Kidney (tissue), 14 donors: ENCODE data around the gene TTC31. TPM values are rescaled to one million over a fixed set of nuclear protein-coding genes. Genes with fewer than 3 reads are reported as not detected.

Experiments
- DNase-seq, 5 donors: peaks; one replicate each; pipeline ENCODE4 v3.0.0-alpha.2; 2013 to 2020
- FAIRE-seq: peaks from 2 replicates; lab custom pipeline; 2012; peaks lifted over from hg19 to GRCh38; lab: Jason Lieb, UNC
- H3K27ac ChIP-seq, 2 donors: one replicate each; pipeline ENCODE4 v1.7.0; 2013; ENCODE audit warnings: low read depth in 2 of 2, low read length in 2 of 2, inconsistent platforms in 1 of 2
- H3K27me3 ChIP-seq: one replicate; pipeline ENCODE4 v1.7.1; 2013; ENCODE audit warnings: low read length, inconsistent platforms; ENCODE audit not compliant: control insufficient read depth, insufficient read depth
- H3K36me3 ChIP-seq, 3 donors: one replicate each; pipeline versions ENCODE4 v1.7.0 to v1.7.1; 2013; ENCODE audit warnings: low read length in 3 of 3, control low read depth in 1 of 3, inconsistent platforms in 1 of 3; ENCODE audit not compliant: insufficient read depth in 3 of 3, control insufficient read depth in 2 of 3
- H3K4me1 ChIP-seq, 3 donors: one replicate each; pipeline versions ENCODE4 v1.7.0 to v1.7.1; 2013; ENCODE audit warnings: low read length in 3 of 3, inconsistent platforms in 1 of 3, low read depth in 1 of 3; ENCODE audit not compliant: control insufficient read depth in 2 of 3, insufficient read depth in 2 of 3
- H3K4me3 ChIP-seq, 3 donors: one replicate each; pipeline versions ENCODE4 v1.7.0 to v1.8.1; 2013; ENCODE audit warnings: low read length in 3 of 3, control low read depth in 1 of 3, inconsistent platforms in 1 of 3
- H3K9ac ChIP-seq, 3 donors: one replicate each; pipeline versions ENCODE4 v1.7.0 to v1.7.1; 2013; ENCODE audit warnings: low read length in 3 of 3, control low read depth in 1 of 3, inconsistent platforms in 1 of 3
- H3K9me3 ChIP-seq, 3 donors: one replicate each; pipeline versions ENCODE4 v1.7.0 to v1.7.1; 2013; ENCODE audit warnings: low read length in 3 of 3, control low read depth in 1 of 3, inconsistent platforms in 1 of 3; ENCODE audit not compliant: control insufficient read depth in 2 of 3, insufficient read depth in 1 of 3
- CTCF ChIP-seq: IDR thresholded peaks from 3 replicates; pipeline ENCODE4 v1.5.1; 2012; ENCODE audit warnings: mild to moderate bottlenecking, moderate library complexity, borderline replicate concordance; ENCODE audit not compliant: insufficient read depth; ENCODE audit errors: extremely low read depth
- intact Hi-C: fragments of 100-400 bp; cut with DNase I; formaldehyde crosslinking; loops from one replicate; pipeline ENCODE4 v1.11.1; 2022
- polyA plus RNA-seq: library from polyadenylated mRNA; stranded (reverse); fragments of 350-450 nt; fragmentation: Illumina TruSeq; extraction: RNeasy Lipid Tissue Mini Kit (QIAGEN cat#74804); gene quantifications from one replicate; pipeline ENCODE4 v1.2.3, GENCODE V29; 2014; ENCODE audit warnings: low read depth, low replicate concordance; ENCODE audit not compliant: insufficient read depth
- total RNA-seq: library from RNA; stranded (reverse); fragmentation: NEBNext Ultra II Directional; extraction: Animal tissue kit (Norgen Biotek cat#: 25700); gene quantifications from one replicate; pipeline ENCODE4 v1.2.1, GENCODE V29; 2021
- donor health status: control.
- donor health status: control.
- donor health status: control.
- donor health status: control.
- donor health status: control.
- donor health status: DM: yes; HTN: yes; CAD: no.
- donor health status: Normal renal cell carcinoma (clear cell type).

Gene TTC31
- total and polyA plus RNA-seq, 2 donors from 2014 or later: 11.5 to 29.1 TPM

GRCh38 chr2:74454654-74455511 lies 28.0 kb upstream of the TTC31 start, which contains the start of gene INO80B:
Gene INO80B (plus strand): TSS chr2:74455087. CDS start chr2:74455117, 30 bp downstream.
- TF ChIP-seq CTCF: no peak
- DNase-seq (peak; percentile 98 to 99 (median 98)), FAIRE-seq (peak; percentile 93)
- Histone ChIP-seq H3K4me1 (peaks cover 0 to 26% (median 12%) of the 10 kb centered on the region in 3 donors), H3K27me3 (no peaks in the 10 kb centered on the region), H3K9ac (peak within 1 kb of the TSS; percentile 20 to 83 (median 79)), H3K36me3 (no peaks in the 10 kb centered on the region), H3K27ac (peak within 1 kb of the TSS; percentile 32 to 44), H3K4me3 (peak within 1 kb of the TSS; percentile 84 to 91 (median 89)), H3K9me3 (no peaks in the 10 kb centered on the region)
- intact Hi-C loops: no loop called here

- DNase-seq: no peak
- intact Hi-C loops: no loop called here
- FAIRE-seq: no peak
- Histone ChIP-seq H3K4me1 (peaks cover 0 to 26% (median 12%) of the 10 kb centered on the region in 3 donors), H3K4me3 (peak overlapping the region; percentile 56 to 79 (median 59)), H3K9me3 (no peaks in the 10 kb centered on the region), H3K27me3 (no peaks in the 10 kb centered on the region), H3K9ac (peak overlapping the region; percentile 11 to 62 (median 40)), H3K27ac (peak overlapping the region; percentile 96 to 97), H3K36me3 (no peaks in the 10 kb centered on the region)
- TF ChIP-seq CTCF: no peak
These were observed 25.7 kb upstream of the TTC31 start for GRCh38 chr2:74457129-74457548.

DNA sequence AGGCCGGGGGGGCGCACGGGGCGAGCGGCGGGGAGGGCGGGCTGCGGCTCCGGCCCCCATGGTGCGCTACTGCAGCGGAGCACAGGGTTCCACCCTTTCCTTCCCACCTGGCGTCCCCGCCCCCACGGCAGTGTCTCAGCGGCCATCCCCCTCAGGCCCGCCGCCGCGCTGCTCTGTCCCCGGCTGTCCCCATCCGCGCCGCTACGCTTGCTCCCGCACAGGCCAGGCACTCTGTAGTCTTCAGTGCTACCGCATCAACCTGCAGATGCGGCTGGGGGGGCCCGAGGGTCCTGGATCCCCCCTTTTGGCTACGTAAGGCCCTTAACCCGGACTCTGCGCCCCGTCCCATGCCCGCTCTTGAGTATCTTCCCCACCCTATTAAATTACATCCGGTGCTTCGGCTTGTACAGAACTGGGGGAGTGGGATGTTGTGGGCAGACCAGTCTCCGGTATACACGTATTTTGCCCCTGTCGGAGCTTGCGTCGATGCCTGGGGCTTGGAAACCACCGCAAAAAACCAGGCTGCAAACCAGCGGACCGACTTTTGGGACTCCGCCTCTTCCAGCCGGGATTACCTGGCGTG lies 25.2 kb upstream of the TTC31 start:
- H3K36me3 ChIP-seq: peaks cover 0 to 3% (median 0%) of the 10 kb centered on the region in 3 donors
- H3K4me3 ChIP-seq: peak overlapping the region; percentile 70 to 92 (median 79)
- H3K9me3 ChIP-seq: no peaks in the 10 kb centered on the region
- peaks cover 0 to 26% (median 12%) of the 10 kb centered on the region in 3 donors for H3K4me1 ChIP-seq
- FAIRE-seq: no peak
- peak overlapping the region; percentile 42 to 95 (median 91) for H3K9ac ChIP-seq
- no peak for TF ChIP-seq CTCF
- intact Hi-C loops: no loop called here
- peak; percentile 84 to 93 (median 87) for DNase-seq
- peak overlapping the region; percentile 96 to 97 for H3K27ac ChIP-seq
- no peaks in the 10 kb centered on the region for H3K27me3 ChIP-seq
